Activated T-cell treated with anti-CD3 and anti-CD28 coated beads, Interleukin-2, amount 50 U/mL, for 1 hour (primary cell): ENCODE results near the gene CRB3.

Experiments used
- DNase-seq: peaks from one replicate; pipeline ENCODE4 v3.0.0-alpha.2; 2020

Gene CRB3

DNA sequence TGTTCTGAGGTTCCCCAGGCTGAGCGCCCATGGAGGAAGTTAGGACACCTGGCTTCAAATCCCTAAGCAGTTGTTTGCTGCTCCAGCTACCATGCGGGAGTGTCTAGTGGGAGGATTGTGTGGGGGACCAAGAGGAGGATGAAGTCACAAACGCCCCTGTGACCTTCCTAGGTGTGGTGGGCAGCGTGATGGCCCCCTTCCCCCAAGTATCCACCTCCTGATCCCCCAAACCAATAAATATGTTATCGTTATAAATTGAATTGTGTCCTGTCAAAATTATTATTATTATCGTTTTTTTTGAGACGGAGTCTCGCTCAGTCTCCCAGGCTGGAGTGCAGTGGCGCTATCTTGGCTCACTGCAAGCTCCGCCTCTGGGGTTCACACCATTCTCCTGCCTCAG lies 30.4 kb upstream of the CRB3 start, which contains the start of gene SLC25A41:
Gene SLC25A41 (minus strand): TSS at position 101 of the 400 bp plus-strand sequence. CDS start 70 bp downstream, at position 31.
- no peak for DNase-seq

DNA sequence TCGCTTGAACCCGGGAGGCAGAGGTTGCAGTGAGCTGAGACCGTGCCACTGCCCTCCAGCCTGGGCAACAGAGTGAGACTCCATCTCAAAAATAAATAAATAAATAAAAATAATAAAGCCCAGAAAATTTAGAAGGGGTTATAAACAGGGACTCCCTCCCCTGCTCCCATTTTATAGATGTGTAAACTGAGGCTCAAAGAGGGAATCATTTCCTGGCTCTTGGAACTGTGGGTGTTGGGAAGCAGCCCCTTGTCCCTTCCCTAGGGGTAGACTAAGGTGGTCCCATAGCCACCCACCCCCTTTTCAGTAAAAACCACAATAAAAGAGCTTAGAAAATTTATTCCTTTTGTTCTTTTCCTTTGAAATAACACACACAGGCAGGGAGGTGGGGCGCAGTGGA lies 24.3 kb upstream of the CRB3 start:
- no peak for DNase-seq

DNA sequence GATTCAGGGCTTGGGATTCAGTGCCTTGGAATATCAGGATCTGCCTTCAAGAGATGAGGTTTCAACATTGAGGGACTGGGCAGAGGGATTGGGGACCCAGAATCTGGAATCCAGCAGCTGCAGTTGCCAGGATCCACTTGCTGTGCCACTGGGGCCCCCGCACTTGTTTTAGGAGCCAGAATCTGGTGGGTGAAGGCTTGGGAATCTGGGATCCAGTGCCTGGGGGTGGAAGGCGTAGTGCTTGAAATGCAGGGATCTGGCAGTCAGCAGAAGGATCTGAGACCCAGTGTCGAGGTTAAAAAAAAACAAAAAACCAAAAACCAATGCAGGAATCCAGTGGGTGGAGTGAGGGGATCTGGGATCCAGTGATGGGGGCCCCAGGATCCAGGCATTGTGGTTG lies 23.2 kb upstream of the CRB3 start:
- DNase-seq = no peak

DNA sequence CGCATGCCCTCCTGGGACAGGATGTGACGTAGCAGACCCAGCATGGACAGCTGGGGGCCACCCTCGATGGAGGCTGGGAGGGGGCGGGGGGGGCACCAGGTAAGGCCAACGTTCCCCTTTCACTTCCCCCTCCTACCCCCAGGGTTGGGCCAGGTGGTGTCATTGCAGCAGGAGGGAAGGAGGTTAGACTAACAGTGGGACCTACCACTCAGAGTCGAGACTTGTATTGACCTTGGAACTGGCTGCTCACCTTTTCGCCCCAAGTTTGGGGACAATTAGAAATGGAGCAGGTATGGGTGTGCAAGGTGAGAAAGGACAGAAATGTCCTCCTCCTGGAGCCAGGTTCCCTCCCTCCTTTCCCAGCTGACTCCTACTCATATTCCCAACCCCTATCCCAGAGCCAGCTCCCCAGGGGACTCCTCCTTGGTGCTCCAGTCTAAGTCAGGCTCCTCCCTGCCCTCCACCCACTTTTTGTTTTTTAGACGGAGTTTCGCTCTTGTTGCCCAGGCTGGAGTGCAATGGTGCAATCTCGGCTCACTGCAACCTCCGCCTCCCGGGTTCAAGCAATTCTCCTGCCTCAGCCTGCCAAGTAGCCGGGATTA lies 21.9 kb upstream of the CRB3 start:
- DNase-seq = no peak

DNA sequence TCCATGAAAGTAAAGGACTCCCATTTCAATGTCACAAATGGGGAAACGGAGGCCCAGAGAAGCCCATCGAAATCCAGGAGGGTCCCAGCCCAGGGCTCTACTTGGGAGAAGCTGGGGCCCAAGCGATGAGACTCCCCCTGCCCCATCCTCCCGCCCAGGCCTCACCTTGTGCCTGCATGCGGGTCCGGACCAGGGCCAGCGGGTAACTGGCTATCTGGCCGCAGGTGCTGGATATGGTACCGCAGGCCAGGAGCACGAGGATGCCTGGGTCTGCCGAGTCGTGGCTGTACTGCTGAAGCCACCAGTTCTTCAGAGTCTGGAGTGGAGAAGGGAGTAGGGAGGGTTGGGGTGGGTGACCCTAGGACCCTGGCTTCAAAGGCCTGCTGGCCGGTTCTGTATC lies 20.1 kb upstream of the CRB3 start:
- no peak for DNase-seq

DNA sequence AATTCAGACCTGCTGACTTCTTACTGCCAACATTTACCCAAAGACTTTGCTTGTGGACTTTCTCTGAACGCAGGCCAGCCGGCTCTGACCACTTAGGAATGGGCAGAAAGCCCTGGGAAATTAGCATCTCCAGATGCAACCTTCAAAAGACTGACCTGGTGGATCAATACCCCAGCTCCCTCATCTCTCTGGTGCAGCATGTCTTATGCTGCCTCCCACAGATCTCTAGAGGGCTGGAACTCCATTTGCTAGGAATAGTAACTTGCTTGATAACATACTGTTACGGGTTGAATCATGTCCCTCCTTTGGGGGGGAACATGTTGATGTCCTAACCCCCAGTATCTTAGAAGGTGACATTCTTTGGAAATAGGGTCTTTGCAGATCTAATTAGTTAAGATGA lies 17.6 kb upstream of the CRB3 start:
- no peak for DNase-seq

DNA sequence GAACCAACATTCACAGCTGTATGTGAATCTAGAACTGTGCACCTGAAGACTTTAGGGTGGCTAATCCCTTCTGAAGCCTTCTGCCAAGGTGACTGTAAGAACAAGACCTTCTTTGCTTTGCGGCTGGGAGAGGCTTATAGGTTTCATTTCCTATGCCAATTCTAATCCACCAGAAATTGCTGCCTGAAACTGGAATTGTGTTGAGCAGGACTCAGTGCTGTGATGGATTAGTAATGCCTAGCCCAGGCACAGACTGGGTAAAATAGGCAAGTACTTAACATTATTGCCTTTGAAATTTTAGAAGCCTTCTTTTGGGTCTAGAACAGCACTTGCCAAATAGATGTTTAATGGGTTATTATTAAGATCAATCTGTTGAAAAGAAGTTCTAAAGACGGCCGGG lies 16.0 kb upstream of the CRB3 start:
- no peak for DNase-seq

DNA sequence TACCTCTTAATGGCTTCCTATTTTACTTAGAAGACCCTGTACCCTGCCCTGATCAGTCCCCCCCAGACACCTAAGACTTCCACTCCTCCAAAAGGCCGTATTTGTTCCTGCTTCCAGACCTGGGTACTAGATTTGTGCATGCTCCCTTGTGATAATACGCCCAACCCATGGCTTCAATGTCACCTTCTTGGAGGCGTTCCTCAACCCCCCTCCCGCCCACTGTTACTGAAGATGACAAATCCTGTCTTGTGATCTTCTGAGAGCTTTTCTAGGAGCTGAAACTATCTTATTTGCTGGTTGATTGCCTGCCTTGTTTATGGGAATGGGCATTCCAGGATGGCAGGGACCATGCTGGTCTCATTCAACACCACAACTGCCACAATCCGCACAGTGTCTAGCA lies 13.9 kb upstream of the CRB3 start:
- DNase-seq = no peak

DNA sequence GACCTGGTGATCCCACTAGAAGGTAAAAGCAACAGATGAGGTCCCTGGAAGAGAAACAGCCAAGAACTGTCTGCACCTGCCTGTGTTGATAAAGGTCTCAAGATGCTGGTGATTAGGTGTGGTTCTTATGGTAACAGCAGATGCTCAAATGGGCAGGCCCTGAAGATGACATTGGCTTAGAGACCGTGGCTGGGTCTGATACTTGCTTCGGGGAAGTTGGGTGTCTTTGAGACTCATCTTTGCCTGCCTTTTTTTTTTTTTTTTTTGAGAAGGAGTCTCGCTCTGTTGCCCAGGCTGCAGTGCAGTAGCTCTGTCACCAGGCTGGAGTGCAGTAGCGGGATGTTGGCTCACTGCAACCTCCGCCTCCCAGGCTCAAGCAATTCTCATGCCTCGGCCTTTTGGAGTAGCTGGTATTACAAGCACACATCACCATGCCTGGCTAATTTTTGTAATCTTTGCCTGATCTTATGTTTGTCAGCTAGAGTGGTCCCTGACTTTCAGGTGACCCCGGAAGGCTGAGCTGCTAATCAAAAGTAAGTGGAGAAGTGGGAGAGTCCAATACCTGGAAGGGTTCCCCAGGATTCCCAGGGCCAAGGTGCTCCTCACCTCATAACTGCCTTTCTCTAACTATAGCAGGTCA lies 12.4 kb upstream of the CRB3 start:
- DNase-seq = no peak

DNA sequence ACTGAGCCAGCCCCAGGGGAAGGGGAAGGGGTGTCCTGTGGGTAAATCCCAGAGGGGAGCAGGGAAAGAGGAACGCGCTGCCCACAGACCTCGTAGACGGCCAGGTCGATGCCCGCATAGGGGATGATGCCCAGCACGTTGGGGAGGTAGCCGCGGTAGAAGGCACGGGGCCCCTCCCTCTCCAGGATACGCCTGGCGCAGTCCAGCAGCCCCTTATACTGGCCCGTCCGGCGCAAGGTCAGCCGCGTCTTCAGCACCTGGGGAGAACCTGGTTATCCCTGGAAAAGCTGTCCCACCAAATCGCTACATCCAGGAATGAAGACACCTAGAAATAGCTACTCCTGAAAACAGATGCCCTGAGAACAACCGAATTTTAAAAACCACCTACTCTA lies 11.9 kb upstream of the CRB3 start:
- no peak for DNase-seq

DNA sequence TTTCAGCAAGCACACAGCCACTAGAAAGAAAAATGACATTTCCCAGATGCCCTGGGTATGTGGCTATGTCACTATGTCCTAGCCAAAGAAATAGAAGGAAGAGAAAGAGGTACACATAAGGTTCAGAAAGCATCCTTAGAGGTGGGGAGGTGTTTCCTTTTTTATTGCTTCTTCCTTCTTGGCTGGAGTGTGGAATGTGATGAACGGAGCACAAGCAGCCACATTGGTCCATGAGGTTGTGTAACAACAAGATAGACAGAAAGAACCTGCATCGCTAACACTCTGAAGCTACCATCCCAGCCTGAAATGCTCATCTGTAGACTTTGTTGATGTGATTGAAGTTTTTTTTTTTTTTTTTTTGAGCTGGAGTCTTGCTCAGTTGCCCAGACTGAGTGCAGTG lies 11.2 kb upstream of the CRB3 start:
- DNase-seq = no peak

DNA sequence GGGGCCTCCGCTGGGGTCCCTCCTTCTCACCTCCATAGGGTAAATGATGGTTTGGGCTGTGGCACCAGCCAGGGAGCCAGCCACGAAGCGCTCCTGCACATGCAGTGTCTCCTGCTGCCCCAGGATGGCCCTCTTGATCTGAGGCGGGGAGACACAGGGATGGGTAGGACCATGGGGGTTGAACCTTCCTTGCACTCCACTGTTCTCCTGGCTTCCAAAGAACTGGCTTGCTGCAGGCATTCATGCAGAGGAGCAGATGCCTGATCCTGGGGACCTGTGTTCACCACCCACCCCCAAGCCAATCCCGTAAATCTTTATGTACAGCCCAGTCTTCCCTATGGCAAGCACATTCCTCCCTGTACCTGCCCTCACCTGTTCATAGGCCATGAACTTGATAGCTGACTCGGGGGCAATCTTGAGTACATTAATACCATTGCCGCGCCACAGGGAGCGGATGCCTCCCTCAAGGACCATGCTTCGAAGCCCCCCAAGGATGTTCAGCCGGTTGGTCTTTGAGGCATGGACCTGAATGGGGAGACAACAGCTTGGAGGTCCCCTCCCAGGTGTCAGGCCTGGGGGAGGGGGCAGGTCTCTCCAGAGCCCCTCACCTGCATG lies 10.0 kb upstream of the CRB3 start:
- DNase-seq = no peak

DNA sequence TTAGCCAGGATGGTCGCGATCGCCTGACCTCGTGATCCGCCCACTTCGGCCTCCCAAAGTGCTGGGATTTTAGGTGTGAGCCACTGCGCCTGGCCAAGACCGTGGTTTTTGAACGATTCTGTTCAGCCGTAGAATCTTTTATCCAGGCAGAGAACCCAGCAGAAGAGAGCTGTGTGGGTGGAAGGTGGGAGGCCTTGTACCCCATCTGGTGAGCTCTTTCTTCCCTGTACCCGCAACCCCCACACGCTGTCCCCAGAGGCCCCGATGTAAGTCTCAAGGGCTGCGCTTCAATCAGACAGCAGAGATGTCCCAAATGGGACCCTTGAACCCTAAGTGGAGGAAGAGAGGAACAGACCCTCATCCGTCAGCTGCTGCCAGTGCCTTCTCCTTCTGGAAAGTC lies 8.1 kb upstream of the CRB3 start:
- DNase-seq = no peak

DNA sequence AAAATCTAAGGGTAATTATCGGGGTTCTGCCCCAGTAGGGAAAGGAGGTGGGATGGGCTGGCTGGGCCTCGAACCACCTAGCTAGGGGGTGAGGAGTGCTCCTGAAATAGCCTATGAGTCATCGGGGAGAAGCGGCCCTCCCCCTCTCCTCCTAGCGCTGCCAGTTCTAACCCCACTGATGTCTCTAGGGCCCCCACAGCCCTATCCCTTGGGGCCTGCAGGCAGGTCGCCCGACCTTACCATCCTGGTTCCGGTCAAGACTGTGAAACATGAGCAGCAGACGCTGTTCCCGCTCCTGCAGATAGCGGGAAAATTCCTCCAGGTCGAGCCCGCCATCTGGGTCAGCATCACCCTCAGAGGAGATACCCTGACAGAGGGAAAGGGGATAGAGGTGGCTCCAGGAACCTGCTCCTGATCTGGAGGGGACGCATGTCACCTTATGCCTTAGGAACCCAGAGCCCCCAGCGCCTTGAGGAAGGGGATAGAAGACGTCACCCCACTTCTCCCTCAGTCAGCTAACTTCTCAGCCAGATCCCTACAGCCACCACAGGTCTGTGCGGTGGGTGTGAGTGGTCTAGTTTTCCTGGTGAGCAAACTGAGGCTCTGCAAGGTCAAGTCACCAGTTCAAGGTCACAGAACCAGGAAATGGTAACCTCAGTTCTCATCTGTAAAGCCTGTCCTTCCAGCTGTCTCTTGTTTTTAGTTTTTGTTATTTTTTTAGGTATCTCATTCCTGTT lies 5.9 kb upstream of the CRB3 start:
- DNase-seq = no peak

DNA sequence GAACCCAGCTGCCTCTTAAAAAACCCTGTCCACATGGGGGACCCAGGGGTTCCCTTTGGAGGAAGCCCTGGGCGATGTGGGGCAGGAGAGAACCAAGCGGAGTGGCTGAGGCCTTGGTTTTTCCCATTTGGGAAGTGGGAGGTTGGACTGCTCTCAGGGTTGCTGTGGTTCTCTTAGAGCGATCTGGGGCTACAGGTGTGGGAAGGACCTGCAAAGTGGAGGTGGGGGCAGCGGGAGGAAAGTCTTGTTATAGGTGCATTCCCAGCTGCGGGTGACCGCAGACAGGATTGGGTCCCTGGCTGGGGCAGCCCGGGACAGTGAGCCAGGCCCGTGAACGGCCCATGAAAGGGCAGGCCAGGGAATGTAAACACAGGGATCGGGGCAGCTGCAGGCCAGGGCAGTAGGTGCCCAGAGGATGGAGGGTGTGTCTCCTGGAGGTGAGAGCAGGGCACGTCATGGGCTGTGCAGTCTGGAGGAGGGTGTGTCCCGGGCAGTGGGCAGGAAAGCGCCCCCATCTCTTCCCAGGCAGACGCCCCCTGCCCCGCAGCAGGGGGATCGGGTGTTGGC lies 5.3 kb upstream of the CRB3 start:
- no peak for DNase-seq

DNA sequence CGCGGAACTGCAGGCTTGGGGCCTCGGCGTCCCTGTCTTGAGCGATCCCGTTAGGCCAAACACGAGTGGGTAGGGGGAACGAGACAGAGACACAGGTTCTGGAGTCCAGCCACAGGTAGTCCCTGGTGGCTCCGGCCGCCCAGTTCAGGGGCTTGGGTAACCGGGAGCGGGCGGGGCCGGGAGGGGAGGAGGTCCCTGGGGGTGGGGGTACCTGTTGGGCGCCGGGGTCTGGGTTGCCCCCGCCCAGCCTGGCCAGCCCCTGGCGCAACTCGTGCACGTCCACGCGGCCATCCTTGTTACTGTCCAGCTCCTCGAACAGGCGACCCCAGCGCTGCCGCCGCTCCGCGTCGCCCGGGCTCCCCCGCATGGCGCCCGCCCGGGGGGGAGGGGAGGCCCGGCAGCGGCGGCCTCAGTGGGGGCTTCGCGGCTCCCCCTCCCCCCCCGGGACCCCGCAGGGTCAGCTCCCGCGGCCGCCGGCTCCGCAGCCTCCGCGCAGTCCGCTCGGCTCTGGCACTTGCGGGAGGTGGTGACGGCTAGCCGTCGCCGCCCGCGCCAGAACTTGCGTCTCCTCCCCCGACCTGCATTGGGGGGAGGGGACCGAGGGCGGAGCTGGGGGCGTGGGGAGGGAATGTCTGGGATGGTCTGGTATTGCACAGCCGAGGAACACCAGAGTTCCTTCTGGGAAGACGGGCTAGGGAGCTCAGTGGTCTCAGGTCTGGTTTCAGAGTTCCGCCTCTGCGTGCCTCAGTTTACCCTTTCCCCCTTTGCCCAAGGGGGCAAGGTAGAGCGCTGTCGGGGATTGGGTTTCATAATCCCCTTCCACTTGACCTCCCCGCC lies 4.6 kb upstream of the CRB3 start, which contains the start of gene SLC25A23:
Gene SLC25A23 (minus strand): TSS at position 531 of the 837 bp plus-strand sequence. CDS start 164 bp downstream, at position 367.
- DNase-seq = peak; percentile 66

DNA sequence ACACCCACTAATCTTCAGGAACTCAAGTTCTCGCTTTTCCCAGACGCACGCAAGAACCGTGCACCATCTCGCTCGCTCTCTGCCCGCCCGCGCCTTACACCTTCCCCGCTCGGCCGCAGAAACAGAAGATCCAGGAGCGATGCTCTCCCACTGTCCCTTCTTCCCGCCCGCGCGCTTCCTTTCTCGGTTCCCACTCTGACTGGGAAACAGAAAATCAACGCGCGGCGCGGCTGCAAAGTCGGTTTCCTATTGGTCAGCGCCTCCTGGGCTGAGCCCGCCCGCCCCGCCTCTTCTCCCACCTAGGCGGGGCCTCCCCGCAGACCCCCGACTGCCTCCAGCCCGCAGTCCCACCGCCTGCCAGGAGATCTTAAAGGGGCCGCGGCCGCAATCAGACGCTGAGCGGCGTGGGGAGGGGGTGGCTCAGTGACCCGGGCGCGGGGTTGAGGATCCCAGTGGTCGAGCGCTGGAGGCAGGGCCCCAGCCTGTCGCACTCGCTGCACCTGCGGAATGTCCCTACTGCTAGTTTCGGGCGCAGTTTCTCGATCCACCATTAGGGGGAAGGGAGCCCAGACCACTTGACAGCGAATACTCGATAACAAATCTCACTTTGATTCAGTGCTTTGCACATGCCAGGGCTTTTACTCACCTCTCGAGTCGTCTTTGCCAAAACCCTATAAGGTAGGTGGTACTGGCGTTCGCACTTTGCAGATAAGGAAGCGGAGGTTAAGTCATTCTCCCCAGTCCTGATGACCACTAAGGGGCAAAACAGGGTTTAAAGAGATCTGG lies 3.8 kb upstream of the CRB3 start:
- DNase-seq = peak; percentile 95

DNA sequence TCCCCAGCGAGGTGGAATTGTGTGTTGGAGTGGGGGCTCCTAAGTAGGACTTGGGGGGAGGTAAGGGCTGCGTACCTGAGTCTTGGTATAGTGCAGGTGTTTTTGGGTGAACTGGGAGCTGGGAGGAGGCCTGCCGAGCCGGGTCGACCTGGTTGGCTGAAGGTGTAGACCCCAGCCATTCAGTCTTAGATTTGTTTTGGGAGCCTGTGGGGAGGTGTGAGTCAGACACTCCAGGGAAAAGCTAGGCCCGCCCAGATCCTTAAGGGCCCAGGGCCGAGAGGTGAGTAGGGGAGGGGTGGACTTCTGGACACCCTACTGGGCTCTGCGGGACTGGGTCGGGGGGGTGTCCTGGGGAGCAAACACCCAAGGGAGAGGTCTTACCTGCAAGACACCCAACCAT lies 935 bp downstream of the CRB3 start:
- DNase-seq = no peak

DNA sequence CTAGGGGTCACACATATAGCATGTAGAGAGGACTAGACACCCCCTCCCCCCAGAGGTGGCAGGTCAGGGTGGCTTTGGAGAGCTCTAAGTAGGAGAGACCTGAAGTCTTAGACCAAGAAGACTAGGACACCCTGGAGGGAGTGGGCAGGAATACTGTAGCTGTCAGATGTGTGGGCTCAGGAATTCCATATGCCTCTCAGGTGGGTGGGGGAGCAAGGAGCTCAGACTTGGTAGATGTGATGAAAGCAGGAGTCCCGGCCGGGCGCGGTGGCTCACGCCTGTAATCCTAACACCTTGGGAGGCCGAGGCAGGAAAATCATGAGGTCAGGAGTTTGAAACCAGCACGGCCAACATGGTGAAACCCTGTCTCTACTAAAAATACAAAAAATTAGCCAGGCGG lies 1.6 kb downstream of the CRB3 start:
- DNase-seq = no peak

DNA sequence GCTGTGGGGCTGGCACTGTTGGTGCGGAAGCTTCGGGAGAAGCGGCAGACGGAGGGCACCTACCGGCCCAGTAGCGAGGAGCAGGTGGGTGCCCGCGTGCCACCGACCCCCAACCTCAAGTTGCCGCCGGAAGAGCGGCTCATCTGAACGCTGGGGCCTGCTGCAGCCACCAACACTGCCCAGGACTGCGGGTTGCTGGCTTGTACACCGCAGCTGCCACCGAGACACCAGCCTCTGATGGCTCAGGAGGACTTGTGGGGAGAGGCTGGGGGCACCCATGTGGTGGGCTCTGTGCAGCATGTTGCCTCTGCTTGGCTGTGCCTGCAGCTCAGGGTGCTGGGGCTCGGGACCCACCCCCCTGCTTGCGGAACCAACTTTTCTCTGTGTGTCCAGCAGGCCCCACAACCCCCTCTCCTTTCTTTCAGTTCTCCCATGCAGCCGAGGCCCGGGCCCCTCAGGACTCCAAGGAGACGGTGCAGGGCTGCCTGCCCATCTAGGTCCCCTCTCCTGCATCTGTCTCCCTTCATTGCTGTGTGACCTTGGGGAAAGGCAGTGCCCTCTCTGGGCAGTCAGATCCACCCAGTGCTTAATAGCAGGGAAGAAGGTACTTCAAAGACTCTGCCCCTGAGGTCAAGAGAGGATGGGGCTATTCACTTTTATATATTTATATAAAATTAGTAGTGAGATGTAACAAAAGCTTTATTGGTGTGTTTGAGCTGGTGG lies 2.6 kb downstream of the CRB3 start:
- no peak for DNase-seq

DNA sequence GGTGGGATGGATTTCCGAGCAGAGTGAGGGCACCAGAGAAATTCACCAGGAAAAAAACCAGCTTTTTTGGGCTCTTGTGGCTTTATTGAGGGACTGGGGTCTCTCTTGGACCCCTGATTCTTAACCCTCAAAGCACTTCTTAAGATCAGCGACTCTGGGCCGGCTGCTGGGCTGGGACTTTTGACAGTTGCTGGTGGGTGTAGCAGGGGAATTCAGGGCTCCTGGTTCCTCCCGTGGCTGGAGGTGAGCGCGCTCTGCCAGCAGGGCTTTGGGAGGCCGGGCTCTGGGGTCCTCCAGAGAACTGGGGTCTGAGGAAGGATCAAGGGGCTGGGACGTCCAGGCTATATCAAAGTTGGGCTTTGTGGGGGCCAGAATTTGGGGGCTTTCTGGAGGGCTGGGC lies 3.3 kb downstream of the CRB3 start:
- DNase-seq = no peak
